HCT116 (cell line): ENCODE measurements around the gene ITSN1. TPM values are rescaled to one million over a fixed set of nuclear protein-coding genes. Genes with fewer than 3 reads are reported as not detected.

Experiments
- ATAC-seq: fragments of 200-7000 bp; cut with Tn5 transposase; 2 replicates; pipeline ENCODE4 v1.9.1; 2020; ENCODE audit warnings: mild to moderate bottlenecking, moderate library complexity
- BruUV-seq: library from RNA; stranded (reverse); fragments of 400-500 nt; replicated peaks from 2 replicates; lab custom pipeline; 2021; lab: Mats Ljungman, UMichigan
- CTCF ChIA-PET: fragments of 300-600 bp; sonication (Branson Sonifier 250); formaldehyde crosslinking; loops from one replicate; lab custom pipeline; 2021; ENCODE audit warnings: antibody characterized with exemption; lab: Charles Lee
- POLR2A ChIA-PET: fragments of 300-600, 350-600 bp; sonication (Branson Sonifier 250); formaldehyde crosslinking; loops from one replicate; lab custom pipeline; 2021; ENCODE audit warnings: antibody characterized with exemption; lab: Charles Lee
- RAD21 ChIA-PET, 2 experiments: fragments of 300-600 bp; sonication (Branson Sonifier 250); formaldehyde crosslinking; loops; one replicate each; lab custom pipeline; 2023; ENCODE audit warnings: low total read pairs in 2 of 2; ENCODE audit not compliant: uncharacterized antibody in 2 of 2, unreplicated experiment in 2 of 2, low non-redundant PET in 1 of 2; lab: Charles Lee
- DNase-seq: peaks from one replicate; pipeline ENCODE4 v3.0.0-alpha.2; 2010; ENCODE audit warnings: low read depth, low spot score
- H2AFZ ChIP-seq: fragments of 200-600 bp; shearing (Covaris generic), sonication (generic); 2 replicates; pipeline ENCODE4 v1.6.1; 2017; ENCODE audit warnings: low read depth, mixed run types, mixed read lengths, antibody characterized with exemption, low read length; ENCODE audit not compliant: poor library complexity, severe bottlenecking
- H3K27ac ChIP-seq: 2 replicates; pipeline ENCODE4 v1.5.1; 2012; ENCODE audit warnings: low read depth, low read length
- H3K27me3 ChIP-seq: fragments of 200-600 bp; sonication (generic); 2 replicates; pipeline ENCODE4 v1.6.1; 2016; ENCODE audit warnings: mixed run types, low read length, mixed read lengths; ENCODE audit not compliant: insufficient read depth
- H3K36me3 ChIP-seq, 2 experiments: fragments of 200-500 bp in 1 of 2; fragments of 200-600 bp in 1 of 2; sonication (Bioruptor generic) in 1 of 2; sonication (generic) in 1 of 2; 2 replicates each; pipeline versions ENCODE4 v1.5.1 to v1.6.1; 2014 to 2016; ENCODE audit warnings: low read length in 2 of 2, inconsistent platforms in 1 of 2, mixed read lengths in 1 of 2, mixed run types in 1 of 2; ENCODE audit not compliant: insufficient read depth in 2 of 2, control insufficient read depth in 1 of 2
- H3K4me1 ChIP-seq, 2 experiments: fragments of 200-600 bp in 1 of 2; sonication (generic) in 1 of 2; 2 replicates each; pipeline versions ENCODE4 v1.5.1 to v1.6.1; 2012 to 2017; ENCODE audit warnings: low read length in 2 of 2, inconsistent platforms in 1 of 2, mild to moderate bottlenecking in 1 of 2, mixed read lengths in 1 of 2, mixed run types in 1 of 2, moderate library complexity in 1 of 2; ENCODE audit not compliant: insufficient read depth in 2 of 2, control insufficient read depth in 1 of 2
- H3K4me2 ChIP-seq: fragments of 200-600 bp; sonication (generic); 2 replicates; pipeline ENCODE4 v1.6.1; 2017; ENCODE audit warnings: mixed run types, low read length, mixed read lengths
- H3K4me3 ChIP-seq, 2 experiments: fragments of 200-600 bp in 1 of 2; sonication (generic) in 1 of 2; replicated peaks in 1 of 2; 2 replicates each; pipeline ENCODE4 v1.5.1; 2011 to 2016; ENCODE audit warnings: low read length in 2 of 2, control low read depth in 1 of 2, low read depth in 1 of 2, mild to moderate bottlenecking in 1 of 2, mixed read lengths in 1 of 2, mixed run types in 1 of 2
- H3K79me2 ChIP-seq: fragments of 200-600 bp; sonication (generic); 2 replicates; pipeline ENCODE4 v1.6.1; 2017; ENCODE audit warnings: mild to moderate bottlenecking, mixed run types, low read length, moderate library complexity, mixed read lengths; ENCODE audit not compliant: insufficient read depth
- H3K9ac ChIP-seq: fragments of 200-600 bp; sonication (generic); 2 replicates; pipeline ENCODE4 v1.6.1; 2016; ENCODE audit warnings: low read length, mixed read lengths
- H3K9me2 ChIP-seq: fragments of 200-600 bp; sonication (generic), shearing (Covaris generic); 2 replicates; pipeline ENCODE4 v1.6.1; 2017; ENCODE audit warnings: mixed run types, mild to moderate bottlenecking, moderate library complexity; ENCODE audit not compliant: insufficient read depth
- H3K9me3 ChIP-seq, 2 experiments: fragments of 200-500 bp in 1 of 2; fragments of 200-600 bp in 1 of 2; sonication (Bioruptor generic) in 1 of 2; sonication (generic) in 1 of 2; 2 replicates each; pipeline ENCODE4 v1.6.1; 2014 to 2017; ENCODE audit warnings: low read length in 2 of 2, mixed read lengths in 2 of 2, inconsistent platforms in 1 of 2, low read depth in 1 of 2, mild to moderate bottlenecking in 1 of 2, mixed run types in 1 of 2, moderate library complexity in 1 of 2; ENCODE audit not compliant: control insufficient read depth in 1 of 2, insufficient read depth in 1 of 2
- H4K20me1 ChIP-seq: fragments of 200-600 bp; sonication (generic), shearing (Covaris generic); 2 replicates; pipeline ENCODE4 v1.6.1; 2017; ENCODE audit warnings: mixed run types, mild to moderate bottlenecking, moderate library complexity; ENCODE audit not compliant: insufficient read depth
- CBX3 ChIP-seq: IDR thresholded peaks from 2 replicates; pipeline ENCODE4 v1.6.1; 2012; ENCODE audit warnings: low read depth
- CTCF ChIP-seq, 3 experiments: fragments of 200-600 bp in 1 of 3; sonication (generic) in 1 of 3; IDR thresholded peaks in 2 of 3; conservative IDR thresholded peaks in 1 of 3; 2 replicates each; pipeline ENCODE4 v1.5.1; 2012 to 2017; ENCODE audit warnings: low read depth in 2 of 3, low read length in 2 of 3, antibody characterized with exemption in 1 of 3, borderline replicate concordance in 1 of 3, control low read depth in 1 of 3, mild to moderate bottlenecking in 1 of 3, mixed read lengths in 1 of 3, mixed run types in 1 of 3, moderate library complexity in 1 of 3; ENCODE audit not compliant: insufficient read depth in 1 of 3
- EGR1 ChIP-seq: IDR thresholded peaks from 2 replicates; pipeline ENCODE4 v1.6.1; 2012; ENCODE audit warnings: low read depth
- EZH2 ChIP-seq: fragments of 200-600 bp; sonication (generic); IDR thresholded peaks from 2 replicates; pipeline ENCODE4 v1.6.1; 2017; ENCODE audit warnings: antibody characterized with exemption, mixed run types
- FOSL1 ChIP-seq: IDR thresholded peaks from 2 replicates; pipeline ENCODE4 v1.6.1; 2012; ENCODE audit warnings: low read depth
- POLR2A ChIP-seq: IDR thresholded peaks from 2 replicates; pipeline ENCODE4 v1.7.0; 2011; ENCODE audit warnings: borderline replicate concordance; ENCODE audit not compliant: insufficient read depth, insufficient read length; ENCODE audit errors: extremely low read depth
- RAD21 ChIP-seq: IDR thresholded peaks from 2 replicates; pipeline ENCODE4 v1.6.1; 2012; ENCODE audit warnings: low read depth, mild to moderate bottlenecking
- REST ChIP-seq: IDR thresholded peaks from 2 replicates; pipeline ENCODE4 v1.6.1; 2012; ENCODE audit warnings: low read depth
- TCF7L2 ChIP-seq: IDR thresholded peaks from 2 replicates; pipeline ENCODE4 v1.7.0; 2011; ENCODE audit warnings: borderline replicate concordance, inconsistent platforms; ENCODE audit not compliant: insufficient read depth, insufficient read length; ENCODE audit errors: extremely low read depth
- YY1 ChIP-seq: IDR thresholded peaks from 2 replicates; pipeline ENCODE4 v1.6.1; 2011; ENCODE audit warnings: low read length, low read depth, moderate library complexity, mild to moderate bottlenecking; ENCODE audit not compliant: insufficient replicate concordance; ENCODE audit errors: extremely low read depth
- intact Hi-C: fragments of 100-400 bp; cut with micrococcal nuclease; formaldehyde crosslinking; loops from 2 replicates; pipeline ENCODE4 v1.10.0; 2022
- total RNA-seq: library from RNA; stranded (reverse); gene quantifications from one replicate; pipeline ENCODE4 v1.2.1, GENCODE V29; 2021; ENCODE audit not compliant: unreplicated experiment
- TF ChIP-seq, protein P1 (sequence below): IDR thresholded peaks from 2 replicates; pipeline ENCODE4 v1.6.1; 2012

The ITSN1 gene
- total RNA-seq, 1 experiment from 2014 or later: 25.8 TPM

DNA sequence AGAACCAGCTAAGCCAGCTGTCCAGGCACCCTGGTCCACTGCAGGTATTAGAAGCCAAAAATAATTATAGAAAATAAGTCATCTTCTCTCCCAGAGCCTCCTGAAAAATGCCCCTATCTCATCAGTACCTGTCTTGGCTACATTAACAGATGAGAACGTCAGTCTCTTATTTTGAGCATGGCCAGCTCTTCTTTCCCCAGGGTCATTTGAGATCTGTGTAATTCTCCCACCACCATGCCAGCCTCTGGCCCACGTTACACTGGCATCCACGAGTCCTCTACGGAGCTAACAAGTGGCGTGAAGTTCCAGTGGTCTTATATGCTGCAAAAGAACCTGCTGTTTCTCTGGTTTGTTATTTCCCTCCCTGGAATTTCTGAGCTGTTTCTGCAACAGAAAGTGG is 155.3 kb downstream of the ITSN1 start:
- H2AFZ ChIP-seq: no peak overlapping the region
- H3K9me3 ChIP-seq: no peaks in the 10 kb centered on the region
- H4K20me1 ChIP-seq: no peaks in the 10 kb centered on the region
- RAD21 ChIA-PET: no interaction called here
- CTCF ChIA-PET: no interaction called here
- DNase-seq (no peak), ATAC-seq (no peak)
- POLR2A ChIA-PET: no interaction called here
- peaks cover 12 to 15% of the 10 kb centered on the region in 2 experiments for H3K4me1 ChIP-seq
- H3K36me3 ChIP-seq: peaks cover 0 to 4% of the 10 kb centered on the region in 2 experiments; a peak in 2 of 4 replicates
- no peaks in the 10 kb centered on the region for H3K27me3 ChIP-seq
- H3K9me2 ChIP-seq: no peaks in the 10 kb centered on the region
- TF ChIP-seq EGR1: no peak
- H3K4me2 ChIP-seq: no peak overlapping the region
- H3K9ac ChIP-seq: no peak overlapping the region
- H3K27ac ChIP-seq: no peak overlapping the region
- no peaks in the 10 kb centered on the region for H3K79me2 ChIP-seq
- no peak overlapping the region for H3K4me3 ChIP-seq
- BruUV-seq: no TSS peak
- intact Hi-C loops: no loop called here

GRCh38 chr21:33799378-33800090 is 157.2 kb downstream of the ITSN1 start:
- Histone ChIP-seq H3K9me2 (no peaks in the 10 kb centered on the region), H3K79me2 (no peaks in the 10 kb centered on the region), H3K27me3 (no peaks in the 10 kb centered on the region), H4K20me1 (no peaks in the 10 kb centered on the region), H2AFZ (no peak overlapping the region), H3K4me3 (no peak overlapping the region), H3K27ac (no peak overlapping the region), H3K9me3 (no peaks in the 10 kb centered on the region), H3K36me3 (no peaks in the 10 kb centered on the region; a peak in 1 of 4 replicates), H3K9ac (no peak overlapping the region), H3K4me2 (no peak overlapping the region), H3K4me1 (peaks cover 12 to 15% of the 10 kb centered on the region in 2 experiments)
- CTCF ChIA-PET: no interaction called here
- no TSS peak for BruUV-seq
- POLR2A ChIA-PET: no interaction called here
- ATAC-seq: no peak
- DNase-seq: no peak
- TF ChIP-seq TCF7L2: no peak
- TF ChIP-seq RAD21: no peak
- no peak for TF ChIP-seq CTCF (IDR thresholded peaks at IDR 0.05 in 2 of 3, conservative IDR thresholded peaks at IDR 0.05 in 1 of 3; ENCODE audit: borderline replicate concordance in 1 of 3, insufficient read depth in 1 of 3, low read depth in 2 of 3, low read length in 2 of 3)
- TF ChIP-seq REST: no peak
- no peak for TF ChIP-seq FOSL1
- TF ChIP-seq EZH2: no peak
- no peak for TF ChIP-seq YY1
- TF ChIP-seq CBX3: no peak
- no peak for TF ChIP-seq POLR2A
- TF ChIP-seq, protein P1, sequence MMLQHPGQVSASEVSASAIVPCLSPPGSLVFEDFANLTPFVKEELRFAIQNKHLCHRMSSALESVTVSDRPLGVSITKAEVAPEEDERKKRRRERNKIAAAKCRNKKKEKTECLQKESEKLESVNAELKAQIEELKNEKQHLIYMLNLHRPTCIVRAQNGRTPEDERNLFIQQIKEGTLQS: no peak
- intact Hi-C loops: no loop called here
- RAD21 ChIA-PET: no interaction called here
